HG03064 (cell line): ENCODE data around the gene DPH7.
"Not testable (repeated sequence)": the region's sequence is repeated elsewhere in the genome, so short reads cannot be mapped to it uniquely, and the experiment has no call there.

Source experiments
- ATAC-seq: cut with Tn5 transposase; IDR thresholded peaks from one replicate; pipeline ENCODE4 v1.9.1; 2021; ENCODE audit warnings: low read depth; ENCODE audit not compliant: unreplicated experiment

The DPH7 gene

GRCh38 chr9:137578518-137579258, at the start of gene DPH7:
Gene DPH7, minus strand, starts transcription at chr9:137578925. Its CDS starts 148 bp downstream, at chr9:137578777.
- peak; percentile 80 for ATAC-seq

- ATAC-seq = not testable (repeated sequence)
Measured at GRCh38 chr9:137627406-137627805, 48.7 kb upstream of the DPH7 start.

GRCh38 chr9:137626464-137626863, 47.7 kb upstream of the DPH7 start:
- ATAC-seq = no peak

- ATAC-seq = not testable (repeated sequence)
Measured at GRCh38 chr9:137622211-137622610, 43.5 kb upstream of the DPH7 start.

GRCh38 chr9:137621131-137621757, 42.5 kb upstream of the DPH7 start:
- no peak for ATAC-seq

GRCh38 chr9:137620581-137620980, 41.9 kb upstream of the DPH7 start:
- no peak for ATAC-seq

- ATAC-seq = no peak
Measured at GRCh38 chr9:137620048-137620405, 41.3 kb upstream of the DPH7 start.

- peak; percentile 27 for ATAC-seq
Measured at GRCh38 chr9:137619240-137620047, 40.7 kb upstream of the DPH7 start.

- peak; percentile 59 for ATAC-seq
Measured at GRCh38 chr9:137618105-137619067, 39.7 kb upstream of the DPH7 start, which contains the start of gene EHMT1. Gene EHMT1, plus strand, starts transcription at chr9:137619005. Its CDS starts 24 bp downstream, at chr9:137619029.

- no peak for ATAC-seq
Measured at GRCh38 chr9:137615387-137615871, 36.7 kb upstream of the DPH7 start.

GRCh38 chr9:137614631-137615386, 36.1 kb upstream of the DPH7 start:
- ATAC-seq = no peak

DNA sequence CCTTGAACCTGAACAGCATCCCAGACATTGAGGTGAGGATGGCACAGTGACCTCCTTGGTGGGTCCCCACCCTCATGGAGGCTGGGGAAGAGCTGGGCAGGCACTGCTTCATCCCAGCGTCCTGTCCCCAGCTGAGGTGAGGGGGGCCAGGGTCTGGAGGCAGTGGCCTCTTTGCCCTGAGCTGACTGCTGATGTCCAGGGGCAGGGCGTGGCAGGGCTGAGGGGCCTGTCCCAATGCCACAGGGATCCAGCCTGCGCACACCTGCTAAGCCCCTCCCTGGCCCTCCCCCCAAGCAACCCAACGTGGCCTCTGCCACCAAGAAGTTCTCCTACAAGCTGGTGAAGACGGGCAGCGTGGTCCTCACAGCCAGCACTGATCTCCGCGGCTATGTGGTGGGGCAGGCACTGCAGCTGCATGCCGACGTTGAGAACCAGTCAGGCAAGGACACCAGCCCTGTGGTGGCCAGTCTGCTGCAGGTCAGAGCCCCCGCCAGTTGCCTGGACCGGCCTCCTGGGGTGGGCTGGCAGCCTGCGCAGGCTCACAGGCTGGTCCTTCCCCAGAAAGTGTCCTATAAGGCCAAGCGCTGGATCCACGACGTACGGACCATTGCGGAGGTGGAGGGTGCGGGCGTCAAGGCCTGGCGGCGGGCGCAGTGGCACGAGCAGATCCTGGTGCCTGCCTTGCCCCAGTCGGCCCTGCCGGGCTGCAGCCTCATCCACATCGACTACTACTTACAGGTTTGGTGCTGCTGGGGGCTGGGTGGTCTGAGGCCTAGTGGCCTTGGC, 35.2 kb upstream of the DPH7 start:
- no peak for ATAC-seq

GRCh38 chr9:137613259-137613658, 34.5 kb upstream of the DPH7 start:
- no peak for ATAC-seq

DNA sequence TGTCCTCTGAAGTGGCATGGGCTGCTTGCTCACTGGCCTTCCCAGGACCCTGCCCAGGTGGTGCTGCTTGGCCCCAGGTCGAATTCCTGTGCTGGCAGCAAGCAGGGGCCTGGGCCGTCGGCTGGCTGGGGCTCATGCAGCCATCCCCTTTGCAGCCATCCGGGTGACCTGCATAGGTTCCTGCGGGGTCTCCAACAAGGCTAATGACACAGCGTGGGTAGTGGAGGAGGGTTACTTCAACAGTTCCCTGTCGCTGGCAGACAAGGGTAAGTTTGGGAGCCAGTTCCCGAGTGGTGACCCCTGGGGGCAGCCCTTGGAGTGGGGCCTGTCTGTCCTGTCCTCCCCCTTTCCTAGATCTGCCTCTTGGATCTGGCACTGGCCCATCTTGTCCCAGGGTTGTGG, 34.0 kb upstream of the DPH7 start:
- ATAC-seq = no peak

DNA sequence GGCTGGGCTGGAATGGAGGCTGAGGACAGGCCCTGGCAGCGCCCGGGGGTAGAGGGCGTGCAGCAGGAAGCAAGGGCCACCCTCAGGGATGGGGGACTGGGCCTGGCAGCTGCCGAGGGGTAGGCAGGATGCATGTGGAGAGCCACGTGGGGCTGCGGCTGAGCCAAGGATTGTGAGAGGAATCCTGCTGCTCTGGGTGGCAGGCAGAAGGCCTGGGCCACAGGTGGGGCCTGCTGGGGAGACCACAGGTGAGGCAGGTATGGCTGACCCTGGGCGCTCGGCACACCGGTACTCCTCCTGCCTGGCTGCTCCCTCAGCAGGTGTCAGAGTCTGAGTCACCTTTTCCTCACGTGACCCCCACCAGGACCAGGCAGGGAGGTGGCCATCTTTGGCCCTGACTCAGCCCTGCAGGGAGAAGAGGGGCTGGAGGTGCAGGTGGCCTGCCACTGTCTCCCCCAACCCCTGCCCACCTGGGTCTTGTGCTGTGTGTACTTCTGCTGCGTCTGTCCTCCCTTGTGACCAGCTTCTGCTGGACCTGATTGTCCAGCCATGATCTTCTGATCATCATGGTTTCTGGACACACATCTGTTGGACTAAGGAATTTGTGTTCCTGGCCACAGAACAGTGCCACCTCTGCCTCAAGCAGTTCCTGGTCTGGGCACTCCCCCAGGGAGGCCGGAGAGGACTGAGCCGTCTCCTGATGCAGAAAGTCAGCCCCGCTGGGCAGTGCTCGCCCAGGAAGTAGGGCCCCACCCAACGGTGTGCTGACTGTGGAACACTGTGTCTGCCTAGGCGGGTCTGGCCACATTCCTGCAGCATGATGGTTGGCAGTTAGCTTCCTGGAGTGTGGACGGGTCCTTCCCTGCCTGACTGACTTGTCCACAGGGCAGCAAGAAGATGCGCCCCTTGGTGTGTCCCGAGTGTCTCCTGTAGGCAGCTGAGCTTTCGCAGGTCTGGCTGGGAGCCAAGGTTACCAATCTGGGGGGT, 33.2 kb upstream of the DPH7 start:
- ATAC-seq = no peak

- no peak for ATAC-seq
Measured at GRCh38 chr9:137610944-137611343, 32.2 kb upstream of the DPH7 start.

DNA sequence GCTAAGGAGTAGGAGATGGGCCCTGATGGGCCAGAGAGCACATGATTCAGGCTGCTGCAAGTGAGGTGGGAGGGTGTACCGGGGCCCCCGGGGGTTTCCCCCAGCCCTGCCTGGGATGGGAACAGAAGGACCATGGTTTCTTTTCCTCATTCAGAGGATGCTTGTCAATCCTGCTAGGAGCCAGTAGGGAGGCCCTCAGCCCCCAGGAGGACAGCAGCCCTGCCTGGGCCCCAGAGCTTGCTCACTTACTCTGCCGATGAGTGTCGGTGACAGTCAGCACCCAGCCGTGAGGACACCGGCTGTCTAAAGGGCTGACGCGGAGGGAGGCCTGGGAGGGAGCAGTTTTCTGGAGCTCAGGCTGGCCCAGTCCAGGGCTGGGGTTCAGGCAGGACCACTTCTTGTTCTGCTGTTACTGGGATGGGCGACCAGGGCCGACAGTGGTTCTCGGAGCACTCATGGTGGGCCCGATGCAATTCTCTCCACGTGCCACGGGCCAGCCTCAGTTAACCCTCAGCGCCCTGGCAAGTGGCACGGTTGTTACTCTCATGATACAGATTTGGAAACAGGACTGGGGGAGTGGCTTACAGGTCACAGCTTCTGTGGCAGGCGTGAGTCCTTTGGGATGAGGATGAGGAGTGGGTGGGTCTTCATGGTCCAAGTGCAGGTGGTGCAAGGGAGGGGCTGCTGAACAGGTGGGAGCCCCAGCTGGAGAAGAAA, 28.6 kb upstream of the DPH7 start:
- ATAC-seq = no peak
